ENCODE measurements around the gene MAGI1. TPM values are rescaled to one million over a fixed set of nuclear protein-coding genes. Genes with fewer than 3 reads are reported as not detected.
"Not testable (repeated sequence)": the region's sequence is repeated elsewhere in the genome, so short reads cannot be mapped to it uniquely, and the experiment has no call there.

Gene MAGI1
- total RNA-seq, 1 experiment from 2014 or later: 0.93 TPM

- no peak for DNase-seq (ENCODE audit: low spot score)
Measured at GRCh38 chr3:65758438-65758837, 280.3 kb downstream of the MAGI1 start.

GRCh38 chr3:65752636-65753035 is 286.1 kb downstream of the MAGI1 start:
- no peak for DNase-seq (ENCODE audit: low spot score)

DNA sequence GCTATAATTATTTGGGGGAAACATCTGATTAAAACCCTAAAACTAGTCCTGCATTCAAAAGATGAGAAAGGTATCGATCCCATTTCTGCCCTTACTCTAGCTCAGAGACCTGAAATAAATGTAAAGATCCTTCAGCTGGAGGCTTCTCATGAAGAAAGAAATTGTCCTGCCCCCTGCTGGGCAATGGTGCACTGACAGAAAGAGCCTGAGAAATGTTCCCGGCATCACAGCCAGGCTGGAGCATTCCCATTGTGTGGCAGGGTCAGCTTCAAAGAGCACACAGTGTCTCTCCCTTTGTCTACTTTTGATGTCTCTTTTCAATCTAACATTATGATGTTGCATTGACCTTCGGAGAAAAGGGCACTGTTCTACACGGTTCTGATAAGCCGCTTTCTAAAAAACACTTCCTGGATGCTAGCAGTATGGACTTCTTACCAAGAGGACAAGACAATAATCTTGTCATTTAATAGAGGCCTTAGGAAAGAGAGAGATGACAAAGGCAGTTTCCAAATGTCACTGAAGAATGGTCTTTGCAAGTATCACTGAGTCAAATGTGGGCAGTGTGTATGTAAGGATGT is 287.5 kb downstream of the MAGI1 start:
- peak; percentile 4 for DNase-seq (ENCODE audit: low spot score)

GRCh38 chr3:65749066-65749465 is 289.7 kb downstream of the MAGI1 start:
- no peak for DNase-seq (ENCODE audit: low spot score)

DNA sequence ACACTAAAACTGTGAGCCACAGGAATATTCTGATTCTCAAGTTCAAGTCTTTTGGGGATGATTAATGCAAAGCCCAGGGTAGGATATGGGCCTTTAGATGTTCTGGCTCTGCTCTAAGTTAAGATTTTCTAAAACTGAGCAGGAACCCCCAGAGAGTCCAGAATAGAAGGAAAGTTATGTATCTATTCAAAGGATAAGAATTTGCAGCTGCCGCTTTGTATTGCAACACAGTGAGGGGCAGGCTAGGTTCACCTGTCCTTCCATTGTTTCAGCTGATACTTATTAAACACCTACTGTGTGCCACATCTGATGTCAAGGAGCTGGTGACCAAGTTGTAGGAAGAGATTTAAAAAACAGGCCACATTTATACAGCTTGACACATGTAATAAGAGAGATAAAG is 290.4 kb downstream of the MAGI1 start:
- no peak for DNase-seq (ENCODE audit: low spot score)

GRCh38 chr3:65746848-65747247 is 291.9 kb downstream of the MAGI1 start:
- DNase-seq (ENCODE audit: low spot score): no peak

- no peak for DNase-seq (ENCODE audit: low spot score)
Measured at GRCh38 chr3:65745306-65745705, 293.4 kb downstream of the MAGI1 start.

DNA sequence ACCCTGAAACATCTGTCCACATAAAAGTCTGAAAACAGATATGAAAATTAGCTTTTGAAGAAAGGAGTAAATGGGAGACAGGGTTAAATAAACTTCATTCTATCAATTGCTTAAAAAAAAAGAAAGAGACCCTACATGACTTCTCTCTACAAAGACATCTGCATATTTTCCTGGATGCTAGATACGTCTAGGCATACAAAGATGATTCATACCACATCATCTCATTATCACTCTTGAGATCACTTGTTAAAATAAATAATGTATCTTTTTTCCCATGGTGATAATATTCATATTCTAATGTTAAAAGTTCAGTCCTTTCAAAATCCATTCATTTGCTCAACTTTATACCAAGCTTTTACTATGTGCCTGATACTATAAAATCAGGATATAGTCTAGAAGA is 295.8 kb downstream of the MAGI1 start:
- DNase-seq (ENCODE audit: low spot score): no peak

- no peak for DNase-seq (ENCODE audit: low spot score)
Measured at GRCh38 chr3:65741540-65741939, 297.2 kb downstream of the MAGI1 start.

- no peak for DNase-seq (ENCODE audit: low spot score)
Measured at GRCh38 chr3:65739901-65740541, 298.7 kb downstream of the MAGI1 start.

DNA sequence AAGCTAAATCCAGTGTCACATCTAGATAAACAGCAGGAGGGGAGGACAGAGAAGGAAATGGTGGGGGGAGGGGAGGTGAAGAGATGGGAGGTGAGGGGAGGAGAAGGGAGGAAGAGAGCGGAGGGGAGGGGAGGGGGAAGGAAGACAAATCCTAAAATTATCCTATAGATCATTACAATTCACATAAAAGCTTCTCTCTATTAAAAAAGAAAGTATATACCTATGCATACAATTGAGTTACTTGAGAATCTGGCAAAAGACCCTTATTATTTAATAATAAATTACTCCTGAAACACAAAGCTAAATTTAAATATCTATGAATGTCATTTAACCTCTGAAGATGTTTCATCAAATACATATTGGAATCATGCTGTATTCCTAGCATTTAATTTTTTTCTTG is 303.9 kb downstream of the MAGI1 start:
- DNase-seq (ENCODE audit: low spot score): no peak

GRCh38 chr3:65734382-65734781 is 304.3 kb downstream of the MAGI1 start:
- DNase-seq (ENCODE audit: low spot score): no peak

- DNase-seq (ENCODE audit: low spot score): no peak
Measured at GRCh38 chr3:65733459-65733858, 305.3 kb downstream of the MAGI1 start.

GRCh38 chr3:65732051-65732935 is 306.4 kb downstream of the MAGI1 start:
- peak; percentile 47 for DNase-seq (ENCODE audit: low spot score)

DNA sequence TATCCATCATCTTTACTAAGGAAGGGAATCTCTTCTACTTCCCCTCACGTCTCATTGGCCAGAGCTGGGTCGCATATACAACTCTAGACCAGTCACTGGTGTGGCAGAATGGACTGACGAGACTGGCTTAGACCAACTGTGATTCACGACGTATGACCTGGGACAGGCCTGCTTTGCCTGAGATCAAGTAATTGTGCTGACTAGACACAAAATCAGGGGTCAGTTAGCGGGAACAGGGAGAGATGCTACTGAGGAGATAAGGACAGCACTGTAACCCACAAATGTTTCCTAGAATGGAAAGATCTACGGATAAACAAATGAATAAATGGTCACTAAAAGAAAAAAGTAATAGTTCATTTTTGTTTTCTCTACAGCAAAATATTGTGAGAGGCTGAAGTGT is 308.3 kb downstream of the MAGI1 start:
- DNase-seq (ENCODE audit: low spot score): no peak

DNA sequence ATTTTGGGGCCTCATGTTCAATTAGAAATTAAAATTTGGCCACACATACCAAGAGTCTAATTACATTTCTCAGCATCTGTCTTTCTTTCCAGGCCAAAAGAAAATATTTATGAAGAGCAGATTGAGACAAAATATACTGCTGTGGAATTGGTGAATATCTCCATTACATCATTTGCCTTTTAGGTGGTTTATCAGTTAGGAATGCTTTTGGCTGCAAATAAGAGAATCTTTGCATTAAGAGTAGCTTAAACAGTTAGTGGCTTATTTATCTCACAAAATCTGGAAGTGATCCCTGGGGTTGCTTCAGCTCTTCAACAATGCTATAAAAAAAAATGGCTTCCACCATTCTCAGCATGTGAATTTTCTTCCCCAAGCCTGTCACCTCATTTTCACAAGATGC is 308.7 kb downstream of the MAGI1 start:
- DNase-seq (ENCODE audit: low spot score): no peak

DNA sequence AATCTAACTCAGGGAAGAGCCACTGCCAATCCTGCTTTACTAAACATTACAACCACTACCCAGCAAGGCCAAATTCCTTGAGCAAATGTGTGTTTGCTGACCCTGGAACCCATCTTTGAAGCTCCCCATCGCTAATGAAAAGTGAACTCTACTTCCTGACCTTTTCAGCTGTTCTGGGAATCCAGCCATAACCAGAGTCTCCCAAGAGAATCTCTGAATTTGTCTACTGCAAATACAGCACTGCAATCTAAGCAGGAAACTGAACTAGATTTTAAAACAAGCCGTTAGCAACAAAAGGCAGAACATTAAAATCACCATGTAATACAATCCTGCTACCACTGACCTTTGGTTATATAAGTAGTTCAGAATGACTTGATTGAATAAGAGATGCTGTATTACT is 309.2 kb downstream of the MAGI1 start:
- no peak for DNase-seq (ENCODE audit: low spot score)

DNA sequence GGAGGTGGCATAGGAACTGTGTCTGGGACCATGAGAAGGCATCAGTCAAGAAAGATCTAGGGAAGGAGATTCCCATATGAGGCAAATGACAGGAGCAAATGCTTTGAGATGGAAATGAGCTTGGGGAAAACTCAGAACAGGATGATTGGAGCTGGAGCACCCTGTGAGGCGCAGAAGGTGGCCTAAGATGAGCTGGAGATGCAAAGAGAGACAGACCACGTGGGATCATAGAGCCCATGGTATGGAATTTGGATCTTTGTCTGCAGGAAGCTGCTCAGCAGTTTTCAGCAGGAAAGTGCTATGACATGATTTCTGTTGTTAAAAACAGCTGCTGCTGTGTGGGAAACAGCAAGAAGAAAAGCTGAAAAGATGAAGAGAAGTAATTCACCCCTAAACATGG is 310.6 kb downstream of the MAGI1 start:
- no peak for DNase-seq (ENCODE audit: low spot score)

DNA sequence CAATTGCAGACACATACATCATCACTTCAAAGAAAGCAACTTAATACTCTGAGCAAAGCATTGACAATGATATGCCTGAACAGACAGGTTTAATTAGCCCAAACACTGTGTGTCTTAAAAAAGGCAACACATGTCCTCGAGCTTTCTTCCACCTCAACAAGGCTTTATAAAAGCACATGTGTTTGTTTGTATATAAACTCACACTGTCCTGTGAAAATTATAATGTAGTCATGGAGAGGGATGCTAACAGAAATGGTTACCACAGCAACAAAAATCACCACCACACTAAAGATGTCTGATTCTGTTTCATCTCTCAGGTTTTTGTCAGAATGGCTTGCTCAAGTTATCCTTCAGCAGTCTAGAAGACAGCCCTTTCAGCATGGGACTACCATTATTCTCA is 314.7 kb downstream of the MAGI1 start:
- no peak for DNase-seq (ENCODE audit: low spot score)

DNA sequence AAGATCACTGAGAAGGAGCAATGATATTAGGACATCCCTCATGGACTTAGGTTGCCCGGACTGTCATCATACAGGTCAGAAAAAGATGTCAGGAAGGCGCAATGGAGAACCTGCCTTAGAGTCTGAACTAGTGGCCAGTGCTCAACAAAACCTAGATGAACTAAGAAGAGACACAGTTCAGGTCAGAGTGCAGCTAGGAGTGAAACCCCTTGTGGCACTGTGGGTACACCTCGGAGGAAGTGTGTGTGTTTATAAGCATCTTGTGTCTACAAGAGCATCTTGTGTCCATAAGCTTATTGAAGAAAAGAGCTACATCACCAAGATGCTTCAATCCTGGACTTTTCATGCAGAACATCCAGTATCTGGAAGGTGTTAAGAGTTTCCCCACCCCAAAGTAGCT is 315.7 kb downstream of the MAGI1 start:
- no peak for DNase-seq (ENCODE audit: low spot score)

DNA sequence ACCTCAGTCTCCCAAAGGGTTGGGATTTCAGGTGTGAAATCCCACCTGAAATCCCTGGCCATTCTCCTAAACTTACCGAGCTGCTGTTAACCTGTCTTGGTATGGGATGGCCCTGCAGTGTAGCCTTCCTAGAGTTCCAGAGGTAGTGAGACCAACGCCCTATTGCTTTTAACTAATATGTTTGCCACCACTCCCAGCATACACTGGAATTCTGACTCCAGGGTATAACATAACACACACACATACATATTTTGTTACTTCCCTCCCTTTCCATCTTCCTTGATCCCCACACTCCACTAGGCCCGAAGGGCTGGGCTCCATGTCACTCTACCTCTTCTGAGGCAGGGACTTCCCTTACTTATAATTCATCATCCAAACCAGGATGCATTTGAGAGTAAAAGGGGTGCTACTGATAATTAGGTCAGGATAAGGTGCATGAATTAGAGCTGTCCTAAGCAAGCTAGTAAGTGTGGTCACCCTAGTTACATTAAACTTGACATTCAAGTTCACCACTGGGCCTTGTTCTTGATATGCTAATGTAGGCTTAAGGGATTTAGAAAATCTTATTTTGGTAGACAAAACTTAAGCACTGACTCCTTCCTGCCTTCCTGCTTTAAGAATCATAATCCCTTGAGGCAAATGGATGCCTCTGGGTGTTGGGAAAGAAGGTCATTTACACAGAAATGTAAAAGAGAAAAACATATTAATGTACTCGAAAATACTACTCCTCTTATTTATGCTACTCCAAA is 317.6 kb downstream of the MAGI1 start:
- DNase-seq (ENCODE audit: low spot score): no peak

GRCh38 chr3:65719639-65720038 is 319.1 kb downstream of the MAGI1 start:
- not testable (repeated sequence) for DNase-seq (ENCODE audit: low spot score)

All from H4 (cell line).